HG03469 (cell line): ENCODE measurements around the gene KIT.

Experiments
- ATAC-seq: cut with Tn5 transposase; IDR thresholded peaks from one replicate; pipeline ENCODE4 v1.9.1; 2021; ENCODE audit warnings: mild to moderate bottlenecking, moderate library complexity, moderate number of reproducible peaks; ENCODE audit not compliant: unreplicated experiment

KIT gene

GRCh38 chr4:54695788-54696187 is 38.0 kb downstream of the KIT start:
- no peak for ATAC-seq

- ATAC-seq, result no peak
Observed at GRCh38 chr4:54696649-54697048, 38.9 kb downstream of the KIT start.

GRCh38 chr4:54700986-54701385 is 43.2 kb downstream of the KIT start:
- ATAC-seq, result no peak

GRCh38 chr4:54703182-54703581 is 45.4 kb downstream of the KIT start:
- no peak for ATAC-seq

GRCh38 chr4:54707406-54707805 is 49.6 kb downstream of the KIT start:
- ATAC-seq, result no peak

GRCh38 chr4:54708339-54709279 is 50.9 kb downstream of the KIT start:
- ATAC-seq, result no peak

GRCh38 chr4:54709400-54709799 is 51.6 kb downstream of the KIT start:
- no peak for ATAC-seq

- no peak for ATAC-seq
Observed at GRCh38 chr4:54712206-54712605, 54.4 kb downstream of the KIT start.

- ATAC-seq, result no peak
Observed at GRCh38 chr4:54714631-54715030, 56.9 kb downstream of the KIT start.

- ATAC-seq, result no peak
Observed at GRCh38 chr4:54716478-54717065, 58.8 kb downstream of the KIT start.

GRCh38 chr4:54717694-54718093 is 59.9 kb downstream of the KIT start:
- ATAC-seq, result no peak

GRCh38 chr4:54719378-54719777 is 61.6 kb downstream of the KIT start:
- ATAC-seq, result no peak

GRCh38 chr4:54723220-54723619 is 65.5 kb downstream of the KIT start:
- no peak for ATAC-seq

GRCh38 chr4:54723820-54724219 is 66.1 kb downstream of the KIT start:
- no peak for ATAC-seq

- ATAC-seq, result no peak
Observed at GRCh38 chr4:54726907-54727306, 69.2 kb downstream of the KIT start.

- ATAC-seq, result no peak
Observed at GRCh38 chr4:54727346-54727745, 69.6 kb downstream of the KIT start.

- ATAC-seq, result no peak
Observed at GRCh38 chr4:54728368-54728767, 70.6 kb downstream of the KIT start.

GRCh38 chr4:54729256-54729655 is 71.5 kb downstream of the KIT start:
- ATAC-seq, result no peak

GRCh38 chr4:54730581-54730980 is 72.8 kb downstream of the KIT start:
- no peak for ATAC-seq

- ATAC-seq, result no peak
Observed at GRCh38 chr4:54731552-54731951, 73.8 kb downstream of the KIT start.

- ATAC-seq, result no peak
Observed at GRCh38 chr4:54731976-54732375, 74.2 kb downstream of the KIT start.

- no peak for ATAC-seq
Observed at GRCh38 chr4:54737421-54737820, 79.7 kb downstream of the KIT start.
